Measurements from ENCODE around the gene OGFOD2.
"Not testable (repeated sequence)": the region's sequence is repeated elsewhere in the genome, so short reads cannot be mapped to it uniquely, and the experiment has no call there.

Gene OGFOD2

DNA sequence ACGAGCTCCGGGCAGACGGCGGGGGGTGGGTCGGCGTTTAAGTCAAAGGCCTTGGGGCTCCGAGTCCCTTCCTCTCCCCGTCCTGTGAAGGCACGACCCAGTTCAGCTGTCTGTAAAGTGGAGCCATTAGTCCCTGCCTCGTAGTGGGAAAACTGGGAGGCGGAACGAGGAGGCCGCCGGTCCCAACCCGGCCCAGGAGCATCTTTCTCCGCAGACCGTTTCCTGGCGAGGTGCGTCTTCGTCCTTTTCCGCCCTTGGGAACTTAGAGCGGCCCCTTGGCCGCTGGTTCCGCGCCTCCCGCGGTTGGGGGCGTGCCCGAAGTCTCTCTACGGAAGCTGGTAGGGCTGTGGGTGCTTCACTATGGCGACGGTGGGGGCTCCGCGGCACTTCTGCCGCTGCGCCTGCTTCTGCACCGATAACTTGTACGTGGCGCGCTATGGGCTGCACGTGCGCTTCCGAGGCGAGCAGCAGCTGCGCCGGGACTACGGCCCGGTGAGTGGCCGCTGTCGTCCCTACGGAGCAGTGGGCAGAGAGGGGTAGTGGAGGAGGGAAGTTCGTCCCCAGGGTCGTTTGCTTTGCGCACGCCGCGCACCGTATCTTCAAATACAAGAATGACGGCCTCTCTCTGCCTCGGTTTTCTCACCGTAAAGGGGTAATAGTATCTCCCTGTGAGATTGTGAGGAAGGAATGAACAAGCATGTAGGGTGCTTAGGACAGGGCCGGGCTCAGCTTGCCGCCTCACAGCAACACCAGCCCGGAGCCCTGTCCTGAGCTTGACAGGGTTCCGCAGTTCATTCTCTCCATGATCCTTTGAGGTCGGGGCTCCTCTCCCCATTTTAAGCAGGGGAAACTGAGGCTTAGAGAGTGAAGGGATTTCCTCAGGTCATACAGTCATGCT, at the start of gene OGFOD2:
Gene OGFOD2, plus strand, starts transcription at position 353 of the 898 bp plus-strand sequence. Its CDS starts 8 bp downstream, at position 361.
- DNase-seq (ENCODE audit: low read depth) = peak; percentile 75

DNA sequence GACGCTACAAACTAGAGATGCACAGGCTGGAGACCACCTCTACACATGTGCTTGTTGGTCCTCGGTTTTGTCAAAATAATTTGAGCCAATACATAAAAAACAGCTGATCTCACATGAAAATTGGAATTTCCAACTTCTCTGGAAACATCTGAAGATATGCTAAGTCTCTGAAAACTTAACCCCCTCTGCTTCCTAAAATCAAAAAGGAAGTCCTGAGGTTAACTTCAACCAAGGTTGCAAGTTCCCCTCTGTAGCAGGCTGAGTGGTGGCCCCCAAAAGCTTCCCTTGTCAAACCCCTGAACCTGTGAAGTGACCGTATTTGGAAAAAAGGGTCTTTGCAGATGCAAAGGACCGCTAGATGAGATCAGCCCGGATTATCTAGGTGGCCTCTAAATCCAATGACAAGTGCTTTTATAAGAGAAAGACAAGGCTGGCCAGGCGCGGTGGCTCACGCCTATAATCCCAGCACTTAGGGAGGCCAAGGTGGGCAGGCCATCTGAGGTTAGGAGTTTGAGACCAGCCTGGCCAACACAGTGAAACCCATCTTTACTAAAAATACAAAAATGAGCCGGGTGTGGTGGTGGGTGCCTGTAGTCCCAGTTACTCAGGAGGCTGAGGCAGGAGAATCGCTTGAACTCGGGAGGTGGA, 47.2 kb upstream of the OGFOD2 start:
- no peak for DNase-seq (ENCODE audit: low read depth)

- no peak for DNase-seq (ENCODE audit: low read depth)
Observed at GRCh38 chr12:122928404-122929147, 46.5 kb upstream of the OGFOD2 start.

GRCh38 chr12:122929148-122929538, 45.9 kb upstream of the OGFOD2 start:
- DNase-seq (ENCODE audit: low read depth) = no peak

- DNase-seq (ENCODE audit: low read depth) = no peak
Observed at GRCh38 chr12:122929812-122930211, 45.2 kb upstream of the OGFOD2 start.

GRCh38 chr12:122932207-122932606, 42.8 kb upstream of the OGFOD2 start:
- no peak for DNase-seq (ENCODE audit: low read depth)

DNA sequence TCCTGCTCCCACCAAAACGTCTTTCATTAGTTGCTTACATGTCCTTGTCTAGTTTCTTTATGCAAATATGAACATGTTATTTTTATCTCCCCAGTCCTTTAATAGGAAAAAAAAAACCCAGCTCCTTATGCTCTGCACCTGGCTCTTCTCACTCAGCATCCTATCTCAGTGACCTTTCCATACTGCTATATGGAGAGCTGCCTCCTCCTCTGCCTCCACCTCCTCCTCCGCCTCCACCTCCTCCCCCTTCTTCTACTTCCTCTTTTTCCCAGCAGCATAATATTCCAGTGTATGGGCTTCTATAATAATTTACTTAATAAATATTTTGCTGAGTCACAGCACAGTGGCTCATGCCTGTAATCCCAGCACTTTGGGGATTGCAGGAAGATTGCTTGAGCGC, 40.3 kb upstream of the OGFOD2 start:
- no peak for DNase-seq (ENCODE audit: low read depth)

GRCh38 chr12:122935318-122935717, 39.7 kb upstream of the OGFOD2 start:
- DNase-seq (ENCODE audit: low read depth) = no peak

GRCh38 chr12:122937622-122938091, 37.4 kb upstream of the OGFOD2 start:
- DNase-seq (ENCODE audit: low read depth) = no peak

DNA sequence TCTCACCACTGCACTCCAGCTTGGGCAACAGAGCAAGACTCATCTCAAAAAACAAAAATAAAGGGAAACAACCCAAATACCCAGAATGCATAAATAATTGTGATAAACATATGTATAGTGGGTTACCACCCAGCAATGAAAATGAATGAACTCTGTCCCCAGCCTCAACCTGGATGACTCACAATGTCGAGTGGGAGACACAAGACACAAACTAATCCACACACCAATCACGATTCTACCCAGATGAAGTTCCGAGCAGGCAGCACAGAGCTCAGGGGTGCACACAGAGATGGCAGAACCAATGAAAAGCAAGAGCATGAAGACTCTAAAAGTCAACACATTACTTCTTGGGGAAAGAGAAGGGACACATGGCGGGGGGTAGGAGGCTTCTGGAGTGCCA, 35.9 kb upstream of the OGFOD2 start:
- no peak for DNase-seq (ENCODE audit: low read depth)

DNA sequence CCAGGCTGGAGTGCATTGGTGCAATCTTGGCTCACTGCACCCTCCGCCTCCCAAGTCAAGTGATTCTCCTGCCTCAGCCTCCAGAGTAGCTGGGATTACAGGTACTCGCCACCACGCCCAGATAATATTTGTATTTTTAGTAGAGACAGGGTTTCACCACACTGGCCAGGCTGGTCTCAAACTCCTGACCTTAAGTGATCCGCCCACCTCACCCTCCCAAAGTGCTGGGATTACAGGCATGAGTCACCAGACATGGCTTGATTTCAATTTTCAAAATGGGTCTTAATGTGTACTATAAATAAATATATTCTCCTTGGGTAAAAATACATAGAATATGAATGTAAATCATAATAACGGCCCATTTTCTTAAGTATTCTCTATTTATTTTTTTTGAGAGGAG, 33.7 kb upstream of the OGFOD2 start:
- DNase-seq (ENCODE audit: low read depth) = not testable (repeated sequence)

GRCh38 chr12:122942637-122943036, 32.4 kb upstream of the OGFOD2 start:
- DNase-seq (ENCODE audit: low read depth) = no peak

- DNase-seq (ENCODE audit: low read depth) = no peak
Observed at GRCh38 chr12:122943196-122943595, 31.8 kb upstream of the OGFOD2 start.

DNA sequence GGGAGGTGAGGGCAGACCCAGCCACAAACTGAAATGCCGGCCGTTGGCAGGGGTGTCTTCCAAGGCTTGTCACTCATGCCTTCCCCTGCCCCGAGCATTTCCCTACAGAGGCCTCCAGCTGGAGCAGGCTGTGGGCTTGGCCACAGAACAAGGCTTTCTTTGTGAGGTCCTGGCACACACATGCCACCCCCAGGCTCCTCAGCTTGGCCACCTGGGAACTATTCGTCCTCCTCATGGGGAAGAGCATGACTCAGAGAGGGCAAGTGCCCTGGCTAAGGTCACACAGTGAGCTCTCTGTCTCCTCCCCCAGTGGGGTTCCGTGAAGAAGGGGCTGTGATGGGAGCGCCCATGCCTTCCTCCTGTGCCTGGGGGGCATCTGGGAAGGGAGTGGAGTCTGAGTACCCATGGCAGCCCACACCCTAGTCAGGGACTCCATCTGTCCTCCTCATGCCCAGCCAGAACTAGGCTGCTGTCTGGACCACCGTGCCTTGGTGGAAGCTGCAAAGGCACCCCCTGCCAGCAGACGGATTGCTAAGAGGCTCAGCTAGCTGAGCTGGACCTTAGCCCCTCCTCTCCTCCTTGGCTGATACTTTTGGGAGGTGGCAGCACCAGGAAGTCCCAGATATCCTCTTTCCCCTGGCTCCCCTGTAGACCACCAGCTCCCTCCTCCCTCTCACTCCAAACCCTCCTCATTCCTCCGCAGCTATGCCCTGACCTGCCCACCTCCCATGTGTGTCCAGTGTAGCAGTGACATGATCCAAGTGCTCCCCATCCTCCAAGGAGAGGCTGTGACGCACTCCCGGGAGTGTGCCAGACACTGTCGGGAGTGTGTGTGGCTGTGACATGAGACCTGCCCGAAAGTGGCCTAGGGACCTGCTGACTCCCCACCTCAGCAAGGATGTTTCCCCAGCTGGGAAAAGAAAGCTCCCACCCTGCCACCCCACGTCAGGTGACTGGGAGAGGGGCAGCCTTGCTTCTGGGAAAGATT, 30.1 kb upstream of the OGFOD2 start:
- DNase-seq (ENCODE audit: low read depth) = no peak

DNA sequence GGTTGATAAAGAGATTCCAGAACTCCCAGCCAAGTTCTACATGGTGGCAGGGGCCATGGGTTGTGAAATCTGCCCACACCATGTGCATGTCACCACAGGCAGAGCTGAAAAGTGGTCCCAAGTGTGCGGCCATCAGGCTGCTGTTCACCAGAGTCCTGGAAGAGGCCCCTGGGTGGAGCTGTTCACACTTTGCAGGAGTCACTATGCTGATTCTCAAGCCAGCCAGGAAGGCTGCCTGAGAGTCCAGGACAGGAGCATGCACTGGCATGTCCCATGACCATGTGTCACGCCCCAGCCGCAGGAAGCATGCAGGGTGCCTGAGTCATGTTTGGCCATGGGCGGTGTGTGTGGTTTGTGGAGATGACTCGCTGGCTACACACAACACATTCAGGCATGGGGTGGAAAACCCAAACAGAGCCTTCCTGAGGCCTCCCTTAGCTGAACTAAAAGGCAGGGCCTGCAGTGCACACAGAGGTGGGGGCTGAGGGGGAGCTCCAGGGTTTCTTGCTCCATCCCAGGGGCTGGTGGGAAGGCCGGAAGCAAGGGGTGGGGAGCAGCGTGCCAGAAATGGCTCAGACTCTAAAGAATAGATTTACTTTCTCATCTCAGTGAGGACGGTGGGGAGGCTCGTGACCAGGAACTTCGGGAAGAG, 28.2 kb upstream of the OGFOD2 start:
- DNase-seq (ENCODE audit: low read depth) = no peak

- no peak for DNase-seq (ENCODE audit: low read depth)
Observed at GRCh38 chr12:122947352-122947792, 27.7 kb upstream of the OGFOD2 start.

DNA sequence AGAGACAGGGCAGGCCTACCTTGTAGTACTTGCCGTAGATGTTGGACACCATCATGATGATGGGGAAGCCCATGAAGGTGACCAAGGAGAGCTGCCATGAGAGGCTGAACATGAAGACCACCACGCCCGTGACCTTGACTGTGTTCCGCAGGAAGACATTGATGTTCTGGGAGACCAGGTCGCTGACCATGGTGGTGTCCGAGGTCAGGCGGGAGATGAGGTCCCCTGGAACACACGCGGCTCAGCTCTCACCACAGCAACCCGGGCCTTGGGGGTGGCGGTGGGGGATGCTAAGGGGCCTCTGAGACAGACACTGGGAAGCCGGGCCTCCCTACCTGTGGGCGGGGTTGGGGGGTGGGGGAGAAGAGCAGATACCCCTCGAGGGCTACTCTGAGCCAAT, 26.4 kb upstream of the OGFOD2 start:
- DNase-seq (ENCODE audit: low read depth) = no peak

DNA sequence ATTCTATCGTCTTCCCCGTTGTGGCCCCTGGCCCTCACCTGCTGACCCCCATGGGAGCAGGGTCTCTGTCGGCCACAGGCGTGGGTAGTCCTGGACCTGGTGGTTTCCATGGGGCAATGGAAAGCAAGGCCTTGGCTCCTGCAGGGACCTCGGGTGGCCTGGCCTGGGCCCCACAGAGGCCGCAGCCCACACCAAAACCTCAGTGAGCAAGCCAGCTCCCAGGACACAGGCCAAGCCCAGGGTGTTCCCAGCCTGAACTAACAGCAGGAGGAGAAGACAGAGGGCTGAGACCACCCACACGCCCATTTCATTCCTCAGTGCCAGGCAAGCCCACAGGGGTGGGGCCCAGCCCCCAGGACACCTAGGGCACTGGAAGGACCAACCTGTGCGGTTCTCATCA, 25.6 kb upstream of the OGFOD2 start:
- DNase-seq (ENCODE audit: low read depth) = no peak

DNA sequence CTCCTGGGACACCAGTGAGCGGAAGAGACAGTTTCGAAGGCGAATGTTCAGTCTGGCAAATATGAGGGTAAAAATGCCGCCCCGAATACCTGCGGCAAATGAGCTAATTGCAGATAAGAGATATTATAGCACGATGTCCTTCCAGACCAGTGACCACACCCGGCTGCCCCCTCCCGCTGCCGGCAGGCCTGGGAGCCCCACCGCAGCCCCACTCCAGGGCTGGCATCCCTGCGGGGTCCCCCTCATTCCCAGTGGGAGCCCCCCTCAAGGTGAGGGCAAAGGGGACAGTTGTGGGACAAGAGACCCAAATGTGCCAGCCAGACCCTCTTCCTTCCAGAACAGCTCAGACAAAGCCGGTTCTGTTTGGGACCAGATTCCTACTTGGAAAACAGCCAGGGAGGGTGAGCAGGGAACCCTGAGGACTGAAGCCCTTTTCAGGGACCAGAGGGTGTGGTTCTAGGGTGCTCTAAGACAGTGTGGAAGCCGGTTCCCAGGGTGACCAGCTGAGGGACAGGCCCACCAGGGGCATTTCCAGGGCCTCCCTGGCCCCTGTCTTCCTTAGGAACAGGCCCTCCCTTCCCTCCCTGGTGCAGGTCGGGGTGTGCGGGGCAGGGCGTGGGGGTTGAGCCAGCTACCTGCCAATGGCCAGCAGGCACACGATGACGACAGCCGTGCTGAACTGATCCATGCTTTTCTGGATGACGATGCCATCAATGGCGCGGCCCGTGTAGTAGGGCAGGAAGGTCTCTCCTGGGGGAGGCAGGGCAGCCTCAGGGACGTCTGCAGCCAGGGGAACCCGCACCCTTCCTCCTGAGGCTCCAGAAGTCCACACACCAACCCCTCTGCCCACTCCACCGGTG, 25.0 kb upstream of the OGFOD2 start:
- no peak for DNase-seq (ENCODE audit: low read depth)

GRCh38 chr12:122951406-122951805, 23.6 kb upstream of the OGFOD2 start:
- no peak for DNase-seq (ENCODE audit: low read depth)

Measured in CMK (cell line).